HEK293 (cell line): ENCODE data around the gene NIT1.
A peak's percentile ranks its signal among the peaks of the same experiment; 100 is the strongest.

Experiments used
- GFI1B ChIP-seq: fragments of 450-650 bp; formaldehyde crosslinking; IDR thresholded peaks from 2 replicates; pipeline ENCODE4 v1.5.1; 2016; ENCODE audit warnings: missing biosample characterization, missing genetic modification characterization
- GLIS2 ChIP-seq: fragments of 450-650 bp; formaldehyde crosslinking; IDR thresholded peaks from 2 replicates; pipeline ENCODE4 v1.5.1; 2016; ENCODE audit warnings: missing biosample characterization, missing genetic modification characterization
- KLF8 ChIP-seq: fragments of 450-650 bp; formaldehyde crosslinking; IDR thresholded peaks from 2 replicates; pipeline ENCODE4 v1.5.1; 2016; ENCODE audit warnings: missing biosample characterization, missing genetic modification characterization
- PRDM10 ChIP-seq: fragments of 450-650 bp; formaldehyde crosslinking; IDR thresholded peaks from 2 replicates; pipeline ENCODE4 v1.5.1; 2016; ENCODE audit warnings: missing biosample characterization, missing genetic modification characterization
- PRDM4 ChIP-seq: fragments of 450-650 bp; formaldehyde crosslinking; IDR thresholded peaks from 2 replicates; pipeline ENCODE4 v1.5.1; 2017; ENCODE audit warnings: missing biosample characterization, missing genetic modification characterization
- SCRT2 ChIP-seq: fragments of 450-650 bp; formaldehyde crosslinking; IDR thresholded peaks from 2 replicates; pipeline ENCODE4 v1.5.1; 2016; ENCODE audit warnings: missing biosample characterization, missing genetic modification characterization
- ZBTB8A ChIP-seq: fragments of 450-650 bp; formaldehyde crosslinking; IDR thresholded peaks from 2 replicates; pipeline ENCODE4 v1.5.1; 2016; ENCODE audit warnings: missing biosample characterization, missing genetic modification characterization
- ZFP3 ChIP-seq: fragments of 450-650 bp; formaldehyde crosslinking; IDR thresholded peaks from 2 replicates; pipeline ENCODE4 v1.5.1; 2016; ENCODE audit warnings: low read depth, missing biosample characterization, missing genetic modification characterization
- ZFP37 ChIP-seq: fragments of 450-650 bp; formaldehyde crosslinking; IDR thresholded peaks from 2 replicates; pipeline ENCODE4 v1.5.1; 2016; ENCODE audit warnings: missing biosample characterization, missing genetic modification characterization
- ZNF114 ChIP-seq: fragments of 450-650 bp; formaldehyde crosslinking; IDR thresholded peaks from 2 replicates; pipeline ENCODE4 v1.5.0; 2017; ENCODE audit warnings: missing biosample characterization, missing genetic modification characterization
- ZNF138 ChIP-seq: fragments of 450-650 bp; formaldehyde crosslinking; IDR thresholded peaks from 2 replicates; pipeline ENCODE4 v1.5.1; 2016; ENCODE audit warnings: missing biosample characterization, missing genetic modification characterization, borderline replicate concordance
- ZNF157 ChIP-seq: fragments of 450-650 bp; formaldehyde crosslinking; IDR thresholded peaks from 2 replicates; pipeline ENCODE4 v1.5.1; 2016; ENCODE audit warnings: missing biosample characterization, missing genetic modification characterization
- ZNF174 ChIP-seq: fragments of 450-650 bp; formaldehyde crosslinking; IDR thresholded peaks from 2 replicates; pipeline ENCODE4 v1.5.0; 2017; ENCODE audit warnings: missing biosample characterization, mild to moderate bottlenecking, missing genetic modification characterization
- ZNF211 ChIP-seq: fragments of 450-650 bp; formaldehyde crosslinking; IDR thresholded peaks from 2 replicates; pipeline ENCODE4 v1.5.1; 2016; ENCODE audit warnings: low read depth, missing biosample characterization, missing genetic modification characterization
- ZNF302 ChIP-seq: fragments of 450-650 bp; formaldehyde crosslinking; IDR thresholded peaks from 2 replicates; pipeline ENCODE4 v1.5.1; 2016; ENCODE audit warnings: missing biosample characterization, missing genetic modification characterization, low read depth
- ZNF324 ChIP-seq: fragments of 450-650 bp; formaldehyde crosslinking; IDR thresholded peaks from 2 replicates; pipeline ENCODE4 v1.5.1; 2016; ENCODE audit warnings: missing biosample characterization, missing genetic modification characterization
- ZNF362 ChIP-seq: fragments of 450-650 bp; formaldehyde crosslinking; IDR thresholded peaks from 2 replicates; pipeline ENCODE4 v1.5.1; 2016; ENCODE audit warnings: missing biosample characterization, missing genetic modification characterization
- ZNF37A ChIP-seq: fragments of 450-650 bp; IDR thresholded peaks from 2 replicates; pipeline ENCODE4 v1.5.1; 2018; ENCODE audit warnings: missing biosample characterization, missing genetic modification characterization
- ZNF398 ChIP-seq: fragments of 450-650 bp; formaldehyde crosslinking; IDR thresholded peaks from 2 replicates; pipeline ENCODE4 v1.5.1; 2017; ENCODE audit warnings: missing biosample characterization, missing genetic modification characterization
- ZNF473 ChIP-seq: fragments of 450-650 bp; formaldehyde crosslinking; IDR thresholded peaks from 2 replicates; pipeline ENCODE4 v1.5.1; 2017; ENCODE audit warnings: missing biosample characterization, missing genetic modification characterization
- ZNF501 ChIP-seq: fragments of 450-650 bp; formaldehyde crosslinking; IDR thresholded peaks from 2 replicates; pipeline ENCODE4 v1.5.1; 2016; ENCODE audit warnings: missing biosample characterization, missing genetic modification characterization
- ZNF518A ChIP-seq: fragments of 450-650 bp; formaldehyde crosslinking; conservative IDR thresholded peaks from 2 replicates; pipeline ENCODE4 v1.5.1; 2016; ENCODE audit warnings: low read depth, missing biosample characterization, missing genetic modification characterization
- ZNF654 ChIP-seq: fragments of 450-650 bp; formaldehyde crosslinking; IDR thresholded peaks from 2 replicates; pipeline ENCODE4 v1.5.1; 2016; ENCODE audit warnings: low read depth, missing biosample characterization, missing genetic modification characterization
- ZNF707 ChIP-seq: fragments of 450-650 bp; formaldehyde crosslinking; IDR thresholded peaks from 2 replicates; pipeline ENCODE4 v1.5.1; 2016; ENCODE audit warnings: missing biosample characterization, missing genetic modification characterization
- ZNF76 ChIP-seq: fragments of 450-650 bp; formaldehyde crosslinking; IDR thresholded peaks from 2 replicates; pipeline ENCODE4; 2016; ENCODE audit warnings: low read depth, missing biosample characterization, missing genetic modification characterization, borderline replicate concordance

Gene NIT1

GRCh38 chr1:161131523-161132409 lies 13.9 kb downstream of the NIT1 start (continued):
- TF ChIP-seq PRDM10 (tag by site-specific recombination) = peak; percentile 81
- no peak for TF ChIP-seq ZNF174 (tag by site-specific recombination)
- no peak; the same call in 1 of the 2 replicates for TF ChIP-seq ZNF324 (tag by site-specific recombination)
- peak; percentile 49 for TF ChIP-seq KLF8 (tag by site-specific recombination)
- TF ChIP-seq ZNF518A (tag by site-specific recombination) = no peak
- no peak; the same call in 1 of the 2 replicates for TF ChIP-seq ZNF473 (tag by site-specific recombination)
- no peak; the same call in none of the 2 replicates for TF ChIP-seq ZNF501 (tag by site-specific recombination)
- no peak for TF ChIP-seq ZNF138 (tag by site-specific recombination)
- no peak for TF ChIP-seq ZNF362 (tag by site-specific recombination)
- no peak; the same call in 1 of the 2 replicates for TF ChIP-seq PRDM4 (tag by site-specific recombination)
- no peak for TF ChIP-seq SCRT2 (tag by site-specific recombination)
- no peak for TF ChIP-seq ZNF114 (tag by site-specific recombination)
- peak; percentile 42 for TF ChIP-seq ZBTB8A (tag by site-specific recombination)
- TF ChIP-seq ZNF157 = peak; percentile 56; the same call in 1 of the 2 replicates
- TF ChIP-seq ZNF302 (tag by site-specific recombination) = no peak
- TF ChIP-seq ZFP37 (tag by site-specific recombination) = peak; percentile 76
- TF ChIP-seq ZNF211 (tag by site-specific recombination) = no peak
- no peak for TF ChIP-seq ZNF654
- no peak for TF ChIP-seq ZNF707 (tag by site-specific recombination)
- no peak for TF ChIP-seq GFI1B (tag by site-specific recombination)
- no peak for TF ChIP-seq ZNF37A (tag by site-specific recombination)
- peak; percentile 92 for TF ChIP-seq GLIS2 (tag by site-specific recombination)
- peak; percentile 98 for TF ChIP-seq ZNF398 (tag by site-specific recombination)
- TF ChIP-seq ZNF76 (tag by site-specific recombination) = no peak; the same call in 1 of the 2 replicates
- no peak for TF ChIP-seq ZFP3 (tag by site-specific recombination)
